Amniotic epithelial cell (primary cell): ENCODE results near the gene HSPG2.
"Not testable (repeated sequence)": the region's sequence is repeated elsewhere in the genome, so short reads cannot be mapped to it uniquely, and the experiment has no call there.

ENCODE experiments used
- DNase-seq: peaks from one replicate; pipeline ENCODE4 v3.0.0-alpha.2; 2010; ENCODE audit warnings: low read depth

The HSPG2 gene

GRCh38 chr1:21843208-21843607 lies 93.9 kb downstream of the HSPG2 start:
- DNase-seq: no peak

- DNase-seq: no peak
These were observed 94.4 kb downstream of the HSPG2 start for GRCh38 chr1:21842606-21843162.

- no peak for DNase-seq
These were observed 95.2 kb downstream of the HSPG2 start for GRCh38 chr1:21841852-21842466.

GRCh38 chr1:21840981-21841380 lies 96.1 kb downstream of the HSPG2 start:
- DNase-seq: no peak

GRCh38 chr1:21839337-21840037 lies 97.6 kb downstream of the HSPG2 start:
- DNase-seq: no peak

GRCh38 chr1:21838359-21839157 lies 98.6 kb downstream of the HSPG2 start:
- no peak for DNase-seq

GRCh38 chr1:21837476-21837875 lies 99.6 kb downstream of the HSPG2 start:
- DNase-seq: no peak

- no peak for DNase-seq
These were observed 100.4 kb downstream of the HSPG2 start for GRCh38 chr1:21836729-21837128.

- no peak for DNase-seq
These were observed 101.1 kb downstream of the HSPG2 start for GRCh38 chr1:21836010-21836409.

GRCh38 chr1:21834666-21835065 lies 102.4 kb downstream of the HSPG2 start:
- no peak for DNase-seq

GRCh38 chr1:21834094-21834493 lies 103.0 kb downstream of the HSPG2 start:
- no peak for DNase-seq

GRCh38 chr1:21833392-21833976 lies 103.6 kb downstream of the HSPG2 start:
- DNase-seq: no peak

GRCh38 chr1:21831454-21831970 lies 105.6 kb downstream of the HSPG2 start:
- no peak for DNase-seq

GRCh38 chr1:21830792-21831453 lies 106.2 kb downstream of the HSPG2 start:
- no peak for DNase-seq

- DNase-seq: no peak
These were observed 107.8 kb downstream of the HSPG2 start for GRCh38 chr1:21829294-21829693.

GRCh38 chr1:21828506-21829210 lies 108.5 kb downstream of the HSPG2 start:
- no peak for DNase-seq

- DNase-seq: no peak
These were observed 109.0 kb downstream of the HSPG2 start for GRCh38 chr1:21828075-21828474.

GRCh38 chr1:21827141-21827679 lies 109.9 kb downstream of the HSPG2 start:
- DNase-seq: no peak

GRCh38 chr1:21826694-21827093 lies 110.4 kb downstream of the HSPG2 start:
- DNase-seq: not testable (repeated sequence)

- no peak for DNase-seq
These were observed 111.7 kb downstream of the HSPG2 start for GRCh38 chr1:21825393-21825792.

GRCh38 chr1:21824926-21825325 lies 112.2 kb downstream of the HSPG2 start:
- DNase-seq: no peak
